Measurements from ENCODE around the gene SLC32A1.

The SLC32A1 gene

DNA sequence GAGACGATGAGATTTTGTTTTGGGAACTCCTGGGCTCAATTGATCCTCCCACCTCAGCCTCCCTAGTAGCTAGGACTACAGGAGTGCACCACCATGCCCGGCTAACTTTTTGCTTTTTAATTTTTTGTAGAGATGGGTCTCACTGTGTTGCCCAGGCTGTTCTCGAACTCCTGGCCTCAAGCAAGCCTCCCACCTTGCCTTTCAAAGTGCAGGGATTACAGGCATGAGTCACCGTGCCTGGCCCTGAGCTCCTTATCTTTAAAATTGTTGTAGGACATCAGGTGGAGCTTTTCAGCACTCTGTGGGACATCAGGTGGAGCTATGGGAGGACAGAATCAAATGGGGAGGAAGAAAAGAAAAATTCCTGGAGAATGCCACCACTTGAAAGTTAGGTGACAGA is 36.7 kb downstream of the SLC32A1 start:
- Histone ChIP-seq H3K4me1 (ENCODE audit: control insufficient read depth, low read depth, low read length) (no peaks in the 10 kb centered on the region), H3K9me3 (ENCODE audit: control insufficient read depth, low read depth, low read length) (no peaks in the 10 kb centered on the region), H3K27me3 (ENCODE audit: control insufficient read depth, insufficient read depth, low read length) (no peaks in the 10 kb centered on the region), H3K4me3 (ENCODE audit: low read length) (no peak overlapping the region), H3K36me3 (ENCODE audit: control insufficient read depth, low read depth, low read length) (peaks cover 83% of the 10 kb centered on the region), H3K27ac (ENCODE audit: low read length) (no peak overlapping the region), H3K9ac (ENCODE audit: low read length) (no peak overlapping the region)

DNA sequence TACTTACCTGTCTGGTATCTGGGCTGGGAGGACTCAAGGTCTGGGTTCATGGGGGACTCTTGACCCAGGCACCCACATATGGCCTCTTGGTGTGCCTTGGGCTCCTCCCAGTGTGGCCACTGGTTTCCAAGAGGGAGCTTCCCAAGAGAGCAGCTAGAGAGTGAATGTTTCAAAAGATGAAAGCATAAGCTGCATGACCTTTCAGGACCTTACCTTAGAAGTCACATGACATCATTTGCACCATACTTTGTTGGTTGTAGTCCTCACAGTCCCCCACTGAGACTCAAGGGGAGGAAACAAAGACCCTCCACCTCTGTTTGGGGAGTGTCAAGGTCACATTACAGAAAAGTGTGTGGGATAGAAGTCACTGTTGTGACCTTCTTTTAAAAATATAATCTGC is 37.9 kb downstream of the SLC32A1 start:
- Histone ChIP-seq H3K27me3 (ENCODE audit: control insufficient read depth, insufficient read depth, low read length) (no peaks in the 10 kb centered on the region), H3K9me3 (ENCODE audit: control insufficient read depth, low read depth, low read length) (no peaks in the 10 kb centered on the region), H3K4me3 (ENCODE audit: low read length) (no peak overlapping the region), H3K4me1 (ENCODE audit: control insufficient read depth, low read depth, low read length) (no peaks in the 10 kb centered on the region), H3K27ac (ENCODE audit: low read length) (no peak overlapping the region), H3K36me3 (ENCODE audit: control insufficient read depth, low read depth, low read length) (peaks cover 83% of the 10 kb centered on the region), H3K9ac (ENCODE audit: low read length) (no peak overlapping the region)

DNA sequence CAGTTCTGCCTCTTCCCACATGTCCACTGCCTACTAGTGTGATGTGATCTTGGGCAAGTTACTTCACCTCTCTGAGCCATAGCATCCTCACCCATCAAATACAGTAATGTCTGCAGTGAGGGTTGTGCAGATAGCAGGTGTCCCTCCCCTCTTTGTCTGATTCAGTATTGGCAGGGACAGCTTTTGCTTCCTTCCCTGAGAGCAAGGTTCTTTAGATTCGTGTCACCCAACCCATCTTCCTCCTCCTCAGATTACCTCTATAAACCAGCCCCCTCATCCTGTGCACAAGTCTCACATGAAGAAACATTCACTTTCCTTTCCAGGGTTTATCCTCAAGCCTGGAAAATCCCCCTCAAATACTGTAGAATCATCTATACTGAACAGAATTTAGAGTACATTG is 39.3 kb downstream of the SLC32A1 start:
- Histone ChIP-seq H3K4me1 (ENCODE audit: control insufficient read depth, low read depth, low read length) (no peaks in the 10 kb centered on the region), H3K27me3 (ENCODE audit: control insufficient read depth, insufficient read depth, low read length) (no peaks in the 10 kb centered on the region), H3K9me3 (ENCODE audit: control insufficient read depth, low read depth, low read length) (no peaks in the 10 kb centered on the region), H3K4me3 (ENCODE audit: low read length) (no peak overlapping the region), H3K36me3 (ENCODE audit: control insufficient read depth, low read depth, low read length) (peaks cover 83% of the 10 kb centered on the region), H3K9ac (ENCODE audit: low read length) (no peak overlapping the region), H3K27ac (ENCODE audit: low read length) (no peak overlapping the region)

DNA sequence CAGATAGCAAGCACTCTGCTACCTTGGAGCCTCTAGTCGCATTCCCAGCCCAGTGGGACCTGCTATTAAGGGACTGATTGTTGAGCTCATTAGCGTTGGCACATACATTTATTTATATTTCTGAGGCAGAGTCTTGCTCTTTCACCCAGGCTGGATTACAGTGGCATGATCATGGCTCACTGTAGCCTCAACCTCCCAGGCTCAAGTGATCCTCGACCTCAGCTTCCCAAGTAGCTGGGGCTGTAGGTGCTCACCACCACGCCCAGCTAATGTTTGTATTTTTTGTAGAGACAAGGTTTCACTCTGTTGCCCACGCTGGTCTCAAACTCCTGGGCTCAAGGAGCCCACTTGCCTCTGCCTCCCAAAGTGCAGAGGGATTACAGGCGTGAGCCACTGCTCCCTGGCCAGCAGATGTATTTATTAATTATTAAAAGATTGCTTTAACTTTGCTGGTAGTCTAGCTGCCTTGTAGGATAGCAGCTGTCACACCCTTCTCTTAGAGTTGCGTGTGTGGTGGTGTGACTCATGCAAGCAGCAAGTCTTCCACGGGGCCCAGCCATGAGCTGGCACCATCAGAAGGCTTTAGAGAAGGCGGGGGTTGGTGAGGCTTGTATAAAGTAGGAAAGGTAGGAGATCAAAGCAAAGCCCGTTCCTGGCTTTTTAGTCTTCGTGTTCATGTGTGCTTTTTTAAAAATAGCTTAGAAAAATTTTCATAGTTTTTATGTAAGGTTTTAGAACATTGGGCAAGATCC is 40.5 kb downstream of the SLC32A1 start:
- no peak overlapping the region for H3K4me3 ChIP-seq (ENCODE audit: low read length)
- H3K36me3 ChIP-seq (ENCODE audit: control insufficient read depth, low read depth, low read length) = peaks cover 76% of the 10 kb centered on the region
- no peak overlapping the region for H3K27ac ChIP-seq (ENCODE audit: low read length)
- no peaks in the 10 kb centered on the region for H3K9me3 ChIP-seq (ENCODE audit: control insufficient read depth, low read depth, low read length)
- no peak overlapping the region for H3K9ac ChIP-seq (ENCODE audit: low read length)
- H3K27me3 ChIP-seq (ENCODE audit: control insufficient read depth, insufficient read depth, low read length) = no peaks in the 10 kb centered on the region
- no peaks in the 10 kb centered on the region for H3K4me1 ChIP-seq (ENCODE audit: control insufficient read depth, low read depth, low read length)

DNA sequence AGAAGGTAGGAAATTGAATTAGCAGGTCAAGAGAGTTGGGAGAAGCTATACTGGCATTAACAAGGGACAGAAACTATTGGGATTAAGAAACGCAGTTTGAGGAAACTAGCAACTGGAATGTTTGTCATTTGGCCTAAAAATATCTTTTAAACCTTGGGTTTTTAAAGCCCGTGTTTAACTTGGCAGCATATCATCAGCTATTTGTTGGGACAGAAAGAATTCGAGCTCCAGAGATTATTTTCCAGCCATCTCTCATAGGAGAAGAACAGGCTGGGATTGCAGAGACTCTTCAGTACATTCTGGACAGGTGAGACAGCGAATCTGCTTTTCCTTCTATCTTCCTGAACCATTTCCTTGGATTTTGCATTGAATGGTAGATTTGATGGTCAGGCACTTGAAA is 41.8 kb downstream of the SLC32A1 start:
- Histone ChIP-seq H3K4me3 (ENCODE audit: low read length) (no peak overlapping the region), H3K27ac (ENCODE audit: low read length) (no peak overlapping the region), H3K27me3 (ENCODE audit: control insufficient read depth, insufficient read depth, low read length) (no peaks in the 10 kb centered on the region), H3K36me3 (ENCODE audit: control insufficient read depth, low read depth, low read length) (peaks cover 73% of the 10 kb centered on the region), H3K9me3 (ENCODE audit: control insufficient read depth, low read depth, low read length) (no peaks in the 10 kb centered on the region), H3K9ac (ENCODE audit: low read length) (no peak overlapping the region), H3K4me1 (ENCODE audit: control insufficient read depth, low read depth, low read length) (no peaks in the 10 kb centered on the region)

DNA sequence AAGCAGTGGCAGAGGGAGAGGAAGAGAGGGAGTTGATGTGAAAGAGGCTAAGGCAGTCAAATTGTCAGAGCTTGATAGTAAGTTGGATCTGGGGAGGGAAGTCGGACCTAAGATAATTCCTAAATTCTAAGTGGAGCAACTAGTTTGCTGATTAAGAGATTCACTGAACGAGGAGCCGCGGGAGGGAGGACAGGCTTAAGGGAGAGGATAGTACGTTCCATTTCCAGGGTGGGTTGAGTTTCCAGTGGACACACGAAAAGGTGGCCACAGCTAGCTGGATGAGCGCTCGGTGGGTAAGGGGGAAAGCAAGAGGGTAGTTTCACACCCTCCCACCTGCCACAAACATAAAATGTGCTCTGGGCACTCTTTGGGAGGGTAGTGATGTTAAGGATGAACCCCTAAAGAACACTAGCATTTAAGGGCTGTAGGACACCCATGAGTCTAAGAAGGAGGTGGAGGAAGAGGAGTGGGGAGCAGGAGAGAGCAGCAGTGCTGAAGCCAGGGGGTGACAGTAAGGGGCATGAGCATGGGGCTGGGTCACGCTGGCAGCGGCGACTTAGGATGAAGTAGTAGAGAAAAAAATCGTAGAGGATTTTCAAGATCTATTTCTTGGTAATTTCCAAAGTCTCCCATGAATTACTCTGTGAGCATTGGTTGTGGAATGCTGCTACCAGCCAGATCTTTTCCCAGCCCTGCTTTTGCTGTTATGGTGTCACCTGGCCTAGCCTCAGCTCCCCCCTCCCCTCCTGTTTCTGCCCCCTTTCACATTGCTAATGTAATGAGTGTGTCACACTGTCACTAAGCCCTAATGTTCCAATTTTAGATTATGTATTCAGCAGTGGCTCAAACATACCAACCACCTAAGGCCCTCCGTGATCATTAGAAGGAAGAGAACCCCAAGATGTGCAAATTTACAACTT is 45.4 kb downstream of the SLC32A1 start:
- Histone ChIP-seq H3K27me3 (ENCODE audit: control insufficient read depth, insufficient read depth, low read length) (no peaks in the 10 kb centered on the region), H3K9ac (ENCODE audit: low read length) (no peak overlapping the region), H3K9me3 (ENCODE audit: control insufficient read depth, low read depth, low read length) (no peaks in the 10 kb centered on the region), H3K4me1 (ENCODE audit: control insufficient read depth, low read depth, low read length) (no peaks in the 10 kb centered on the region), H3K36me3 (ENCODE audit: control insufficient read depth, low read depth, low read length) (peaks cover 69% of the 10 kb centered on the region), H3K4me3 (ENCODE audit: low read length) (no peak overlapping the region), H3K27ac (ENCODE audit: low read length) (no peak overlapping the region)

DNA sequence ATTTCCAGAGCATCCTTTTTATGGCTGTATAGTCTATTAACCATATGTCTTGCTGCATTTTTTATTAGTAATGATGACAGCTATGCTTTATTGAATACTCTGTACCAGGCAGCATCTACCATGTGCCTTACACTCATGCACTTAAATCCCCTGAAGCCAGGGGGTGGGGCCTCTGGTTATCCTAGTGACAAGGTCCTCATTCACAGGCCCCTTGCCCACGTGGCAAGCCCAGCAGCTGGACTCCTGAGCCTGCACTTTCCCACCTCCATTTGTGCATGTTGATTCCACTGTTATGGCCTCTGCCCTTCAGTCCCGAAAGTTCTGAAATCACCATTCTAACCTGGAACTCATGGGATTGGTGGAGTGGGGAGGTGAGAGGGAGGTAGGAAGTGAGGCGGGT is 46.3 kb downstream of the SLC32A1 start:
- Histone ChIP-seq H3K4me3 (ENCODE audit: low read length) (no peak overlapping the region), H3K27me3 (ENCODE audit: control insufficient read depth, insufficient read depth, low read length) (no peaks in the 10 kb centered on the region), H3K9me3 (ENCODE audit: control insufficient read depth, low read depth, low read length) (no peaks in the 10 kb centered on the region), H3K4me1 (ENCODE audit: control insufficient read depth, low read depth, low read length) (no peaks in the 10 kb centered on the region), H3K9ac (ENCODE audit: low read length) (no peak overlapping the region), H3K27ac (ENCODE audit: low read length) (no peak overlapping the region), H3K36me3 (ENCODE audit: control insufficient read depth, low read depth, low read length) (peaks cover 63% of the 10 kb centered on the region)

DNA sequence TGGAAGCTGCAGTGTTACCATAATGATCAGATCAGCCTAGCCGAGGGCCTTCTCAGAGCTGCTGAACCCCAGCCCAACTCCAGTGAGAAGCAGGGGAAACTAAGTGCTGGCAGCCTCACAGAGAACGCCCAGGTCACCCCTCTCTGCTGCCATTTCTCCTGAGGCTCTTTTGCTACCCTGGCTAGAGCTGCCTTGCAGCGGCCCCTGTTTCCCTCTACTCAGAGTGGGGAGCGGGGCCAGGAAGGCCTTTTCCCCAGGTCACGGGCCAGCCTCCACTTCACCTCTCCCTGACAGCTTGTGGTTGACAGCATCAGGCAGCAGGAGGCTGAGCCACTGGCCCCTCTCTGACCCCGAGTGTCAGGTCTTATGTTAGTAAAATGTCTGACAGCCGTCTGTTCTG is 46.7 kb downstream of the SLC32A1 start:
- Histone ChIP-seq H3K27ac (ENCODE audit: low read length) (no peak overlapping the region), H3K36me3 (ENCODE audit: control insufficient read depth, low read depth, low read length) (peaks cover 59% of the 10 kb centered on the region), H3K9me3 (ENCODE audit: control insufficient read depth, low read depth, low read length) (no peaks in the 10 kb centered on the region), H3K9ac (ENCODE audit: low read length) (no peak overlapping the region), H3K4me3 (ENCODE audit: low read length) (no peak overlapping the region), H3K4me1 (ENCODE audit: control insufficient read depth, low read depth, low read length) (no peaks in the 10 kb centered on the region), H3K27me3 (ENCODE audit: control insufficient read depth, insufficient read depth, low read length) (no peaks in the 10 kb centered on the region)

DNA sequence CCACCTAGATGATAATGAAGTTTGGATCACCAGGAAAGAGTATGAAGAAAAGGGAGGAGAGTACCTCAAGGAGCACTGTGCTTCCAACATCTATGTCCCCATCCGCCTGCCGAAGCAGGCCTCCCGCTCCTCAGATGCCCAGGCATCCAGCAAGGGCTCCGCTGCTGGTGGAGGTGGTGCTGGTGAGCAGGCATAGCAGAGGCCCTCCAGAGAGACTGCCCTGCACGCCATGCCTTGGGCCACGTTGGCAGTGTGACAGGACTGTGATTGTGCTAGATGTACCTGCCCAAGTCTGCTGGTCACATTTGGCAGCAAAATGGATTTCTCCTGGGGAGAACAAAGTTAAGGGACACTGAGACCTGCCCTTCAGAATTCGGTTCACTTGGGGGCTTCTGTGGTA is 47.3 kb downstream of the SLC32A1 start:
- no peaks in the 10 kb centered on the region for H3K4me1 ChIP-seq (ENCODE audit: control insufficient read depth, low read depth, low read length)
- no peak overlapping the region for H3K9ac ChIP-seq (ENCODE audit: low read length)
- H3K27me3 ChIP-seq (ENCODE audit: control insufficient read depth, insufficient read depth, low read length) = no peaks in the 10 kb centered on the region
- no peaks in the 10 kb centered on the region for H3K9me3 ChIP-seq (ENCODE audit: control insufficient read depth, low read depth, low read length)
- peaks cover 52% of the 10 kb centered on the region for H3K36me3 ChIP-seq (ENCODE audit: control insufficient read depth, low read depth, low read length)
- H3K4me3 ChIP-seq (ENCODE audit: low read length) = no peak overlapping the region
- H3K27ac ChIP-seq (ENCODE audit: low read length) = no peak overlapping the region

DNA sequence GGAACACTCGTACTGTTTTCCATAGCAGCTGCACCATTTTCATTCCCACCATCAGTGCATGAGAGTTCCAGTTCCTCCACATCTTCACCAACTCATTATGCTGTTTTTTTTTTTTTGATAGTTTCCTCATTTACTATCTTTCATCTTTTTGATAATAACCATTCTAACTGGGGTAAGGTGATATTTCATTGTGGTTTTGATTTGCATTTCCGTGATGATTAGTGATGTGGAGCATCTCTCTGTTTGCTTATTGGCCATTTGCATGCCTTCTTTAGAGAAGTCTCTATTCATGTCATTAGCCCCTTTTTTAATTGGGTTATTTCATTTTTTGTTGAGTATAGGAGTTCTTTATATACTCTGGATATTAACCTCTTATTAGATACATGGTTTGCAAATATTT is 49.9 kb downstream of the SLC32A1 start:
- Histone ChIP-seq H3K4me1 (ENCODE audit: control insufficient read depth, low read depth, low read length) (no peaks in the 10 kb centered on the region), H3K27me3 (ENCODE audit: control insufficient read depth, insufficient read depth, low read length) (no peaks in the 10 kb centered on the region), H3K9me3 (ENCODE audit: control insufficient read depth, low read depth, low read length) (no peaks in the 10 kb centered on the region), H3K9ac (ENCODE audit: low read length) (no peak overlapping the region), H3K27ac (ENCODE audit: low read length) (no peak overlapping the region), H3K36me3 (ENCODE audit: control insufficient read depth, low read depth, low read length) (peaks cover 35% of the 10 kb centered on the region), H3K4me3 (ENCODE audit: low read length) (no peak overlapping the region)

DNA sequence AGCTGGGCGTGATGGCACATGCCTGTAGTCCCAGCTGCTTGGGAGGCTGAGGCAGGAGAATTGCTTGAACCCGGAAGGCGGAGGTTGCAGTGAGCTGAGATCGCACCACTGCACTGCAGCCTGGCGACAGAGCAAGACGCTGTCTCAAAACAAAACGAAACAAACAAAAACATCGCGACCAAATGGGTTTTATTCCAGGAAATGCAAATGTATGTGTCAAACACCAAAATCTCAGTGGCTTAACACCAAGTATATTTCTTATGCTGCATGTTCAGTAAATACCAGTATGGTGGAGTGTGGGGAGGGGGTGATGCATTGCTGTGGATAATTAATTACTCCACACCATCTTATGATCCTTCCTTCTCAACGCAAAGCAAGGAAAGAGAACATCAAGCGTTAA is 52.1 kb downstream of the SLC32A1 start:
- H3K36me3 ChIP-seq (ENCODE audit: control insufficient read depth, low read depth, low read length) = peaks cover 25% of the 10 kb centered on the region
- no peaks in the 10 kb centered on the region for H3K27me3 ChIP-seq (ENCODE audit: control insufficient read depth, insufficient read depth, low read length)
- no peak overlapping the region for H3K9ac ChIP-seq (ENCODE audit: low read length)
- H3K4me1 ChIP-seq (ENCODE audit: control insufficient read depth, low read depth, low read length) = peaks cover 13% of the 10 kb centered on the region
- H3K4me3 ChIP-seq (ENCODE audit: low read length) = no peak overlapping the region
- no peak overlapping the region for H3K27ac ChIP-seq (ENCODE audit: low read length)
- no peaks in the 10 kb centered on the region for H3K9me3 ChIP-seq (ENCODE audit: control insufficient read depth, low read depth, low read length)

Data from iPS-18a (cell line).